ENCODE data around the gene SERAC1. TPM values are rescaled to one million over a fixed set of nuclear protein-coding genes. Genes with fewer than 3 reads are reported as not detected.

The SERAC1 gene
- total and polyA plus RNA-seq, 2 of the 4 experiments (the other 2 are of a cell fraction) = 7.7 to 15.6 TPM

DNA sequence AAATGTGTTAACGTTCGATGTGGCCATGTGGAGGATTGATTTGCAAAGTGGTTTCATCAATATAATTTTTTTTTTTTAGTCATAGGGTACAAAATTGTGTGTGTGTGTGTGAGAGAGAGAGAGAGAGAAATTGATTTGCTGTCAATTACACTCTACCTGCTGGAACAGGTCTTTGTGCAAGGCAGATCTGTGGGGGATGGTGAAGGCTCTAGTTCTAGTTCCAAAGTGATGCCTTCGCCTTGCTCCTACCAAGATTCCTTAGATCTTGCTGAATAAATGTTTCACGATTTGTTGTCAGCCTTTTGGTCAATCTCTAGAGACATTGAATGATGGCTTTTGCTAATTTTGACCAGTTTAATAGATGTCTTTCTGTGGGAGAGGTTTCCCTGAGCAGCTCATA is 64.8 kb downstream of the SERAC1 start:
- intact Hi-C loops (cut with micrococcal nuclease) (no loop called here), dilution Hi-C loops (cut with HindIII; ENCODE audit: low sequenced_read_pairs, unreplicated experiment) (no loop called here), in situ Hi-C loops (cut with MboI; ENCODE audit: low sequenced_read_pairs) (no loop called here)
- Histone ChIP-seq H3K9ac (ENCODE audit: low read depth, low read length) (no peak overlapping the region), H3K4ac (ENCODE audit: low read depth, low read length) (no peak overlapping the region), H3K79me1 (ENCODE audit: low read depth in 1 of 2, low read length in 2 of 2) (peaks cover 0 to 4% of the 10 kb centered on the region in 2 experiments; a peak in 2 of 4 replicates), H2BK5ac (ENCODE audit: low read depth, low read length, poor library complexity, severe bottlenecking) (no peak overlapping the region), H3K4me1 (ENCODE audit: control insufficient read depth, insufficient read depth, low read length) (no peaks in the 10 kb centered on the region), H2AK5ac (ENCODE audit: low read depth, low read length) (no peak overlapping the region), H2BK20ac (ENCODE audit: low read depth, low read length) (no peak overlapping the region), H3K36me3 (ENCODE audit: control insufficient read depth, insufficient read depth, low read length) (peaks cover 4% of the 10 kb centered on the region; the same call in 1 of the 2 replicates), H2BK120ac (ENCODE audit: low read depth, low read length) (no peak overlapping the region), H2BK15ac (ENCODE audit: low read depth, low read length) (no peak overlapping the region), H3K14ac (replicated peaks; ENCODE audit: low read depth, low read length) (no peak overlapping the region), H3K9me3 (ENCODE audit: control insufficient read depth, insufficient read depth, low read length) (no peaks in the 10 kb centered on the region), H3K4me3 (ENCODE audit: insufficient read depth, low read depth, low read length) (no peak overlapping the region), H3K18ac (ENCODE audit: low read depth, low read length) (no peak overlapping the region), H3K9me1 (ENCODE audit: insufficient read depth, low read length) (no peaks in the 10 kb centered on the region), H3K4me2 (ENCODE audit: low read depth, low read length) (no peak overlapping the region), H4K20me1 (ENCODE audit: insufficient read depth, low read length) (no peaks in the 10 kb centered on the region), H2AFZ (replicated peaks; ENCODE audit: low read length, poor library complexity) (no peak overlapping the region), H3K27me3 (ENCODE audit: control insufficient read depth, insufficient read depth, low read length) (no peaks in the 10 kb centered on the region), H3K27ac (ENCODE audit: insufficient read depth, low read length) (no peak overlapping the region), H3K23ac (ENCODE audit: low read depth, low read length) (no peak overlapping the region), H4K91ac (ENCODE audit: insufficient read depth, low read depth, low read length) (no peak overlapping the region), H3K56ac (ENCODE audit: extremely low read depth, insufficient read depth, low read length) (no peak overlapping the region), H4K5ac (ENCODE audit: low read depth, low read length) (no peak overlapping the region), H2AK9ac (replicated peaks; ENCODE audit: low read depth, low read length, poor library complexity) (no peak overlapping the region), H4K8ac (ENCODE audit: low read depth in 2 of 2, low read length in 2 of 2) (no peak overlapping the region)
- 100% methylated on average over 1 of the region's 4 CpGs; no CpG with 5 or more reads in 1 of the 2 experiments for WGBS, 2 experiments (ENCODE audit: extremely low coverage in 2 of 2, insufficient read length in 1 of 2)
- POLR2A ChIA-PET (ENCODE audit: unreplicated experiment) = no interaction called here
- no peak for TF ChIP-seq RFX5 (IDR thresholded peaks at IDR 0.05; ENCODE audit: low read depth, low read length)
- no peak for TF ChIP-seq MAFK (IDR thresholded peaks at IDR 0.05; ENCODE audit: low read depth, low read length)
- TF ChIP-seq MXI1 (IDR thresholded peaks at IDR 0.05; ENCODE audit: borderline replicate concordance, low read depth, low read length) = no peak
- TF ChIP-seq MAZ (IDR thresholded peaks at IDR 0.05; ENCODE audit: borderline replicate concordance, low read depth, low read length) = no peak
- ATAC-seq (ENCODE audit: low read depth) (no peak), DNase-seq (no peak)
- CTCF ChIA-PET = no interaction called here
- no TSS peak for BruUV-seq (replicated peaks)

Data from IMR-90 (cell line).